Peyer's patch (tissue), 4 donors: Measurements from ENCODE around the gene SEMA4D. TPM values are rescaled to one million over a fixed set of nuclear protein-coding genes. Genes with fewer than 3 reads are reported as not detected.

Experiments
- DNase-seq, 3 donors: peaks; one replicate each; pipeline ENCODE4 v3.0.0-alpha.2; 2017 to 2019
- H3K27ac ChIP-seq, 4 donors: fragments of 200-600 bp; sonication (generic); one replicate each; pipeline ENCODE4 v1.5.1; 2016 to 2019
- H3K27me3 ChIP-seq, 2 donors: fragments of 200-600 bp; sonication (generic); one replicate each; pipeline ENCODE4 v1.5.1; 2019
- H3K36me3 ChIP-seq, 3 donors: fragments of 200-600 bp; sonication (generic); one replicate each; pipeline ENCODE4 v1.5.1; 2016 to 2019
- H3K4me1 ChIP-seq, 4 donors: fragments of 200-600 bp; sonication (generic); one replicate each; pipeline ENCODE4 v1.5.1; 2016 to 2019
- H3K4me3 ChIP-seq, 4 donors: fragments of 200-600 bp; sonication (generic); 1 replicate in 3 of 4; 2 replicates in 1 of 4; pipeline ENCODE4 v1.5.1; 2016 to 2019; ENCODE audit warnings: mild to moderate bottlenecking in 1 of 4
- H3K9me3 ChIP-seq, 4 donors: fragments of 200-600 bp; sonication (generic); one replicate each; pipeline ENCODE4 v1.5.1; 2016 to 2019; ENCODE audit warnings: mild to moderate bottlenecking in 1 of 4
- CTCF ChIP-seq, 6 experiments: fragments of 450-650 bp in 4 of 6; fragments of 200-600 bp in 2 of 6; sonication (generic) in 1 of 6; IDR thresholded peaks; one replicate each; pipeline ENCODE4 v1.5.1; 2017 to 2019; ENCODE audit warnings: antibody characterized with exemption in 6 of 6, mild to moderate bottlenecking in 3 of 6, moderate library complexity in 1 of 6
- POLR2A ChIP-seq, 2 donors: fragments of 450-650 bp; IDR thresholded peaks; one replicate each; pipeline ENCODE4 v1.5.1; 2017; ENCODE audit warnings: antibody characterized with exemption in 2 of 2, mild to moderate bottlenecking in 2 of 2, moderate library complexity in 2 of 2
- total RNA-seq, 4 donors: library from RNA; depleted of rRNA; stranded (reverse); fragments of >200 nt; gene quantifications; one replicate each; pipeline ENCODE4 v1.1.0, GENCODE V29; 2016

The SEMA4D gene
- total RNA-seq, 4 donors from 2014 or later = 24.3 to 124 (median 30.0) TPM

GRCh38 chr9:89519366-89519805 lies 21.5 kb upstream of the SEMA4D start:
- no peak for DNase-seq
- TF ChIP-seq POLR2A (IDR thresholded peaks at IDR 0.05) (no peak), CTCF (IDR thresholded peaks at IDR 0.05) (no peak)
- Histone ChIP-seq H3K4me3 (no peak overlapping the region), H3K9me3 (no peaks in the 10 kb centered on the region), H3K27ac (peak overlapping the region in 1 of 4 donors; percentile 47), H3K36me3 (no peaks in the 10 kb centered on the region), H3K4me1 (peaks cover 0 to 21% (median 18%) of the 10 kb centered on the region in 4 donors), H3K27me3 (no peaks in the 10 kb centered on the region)

DNA sequence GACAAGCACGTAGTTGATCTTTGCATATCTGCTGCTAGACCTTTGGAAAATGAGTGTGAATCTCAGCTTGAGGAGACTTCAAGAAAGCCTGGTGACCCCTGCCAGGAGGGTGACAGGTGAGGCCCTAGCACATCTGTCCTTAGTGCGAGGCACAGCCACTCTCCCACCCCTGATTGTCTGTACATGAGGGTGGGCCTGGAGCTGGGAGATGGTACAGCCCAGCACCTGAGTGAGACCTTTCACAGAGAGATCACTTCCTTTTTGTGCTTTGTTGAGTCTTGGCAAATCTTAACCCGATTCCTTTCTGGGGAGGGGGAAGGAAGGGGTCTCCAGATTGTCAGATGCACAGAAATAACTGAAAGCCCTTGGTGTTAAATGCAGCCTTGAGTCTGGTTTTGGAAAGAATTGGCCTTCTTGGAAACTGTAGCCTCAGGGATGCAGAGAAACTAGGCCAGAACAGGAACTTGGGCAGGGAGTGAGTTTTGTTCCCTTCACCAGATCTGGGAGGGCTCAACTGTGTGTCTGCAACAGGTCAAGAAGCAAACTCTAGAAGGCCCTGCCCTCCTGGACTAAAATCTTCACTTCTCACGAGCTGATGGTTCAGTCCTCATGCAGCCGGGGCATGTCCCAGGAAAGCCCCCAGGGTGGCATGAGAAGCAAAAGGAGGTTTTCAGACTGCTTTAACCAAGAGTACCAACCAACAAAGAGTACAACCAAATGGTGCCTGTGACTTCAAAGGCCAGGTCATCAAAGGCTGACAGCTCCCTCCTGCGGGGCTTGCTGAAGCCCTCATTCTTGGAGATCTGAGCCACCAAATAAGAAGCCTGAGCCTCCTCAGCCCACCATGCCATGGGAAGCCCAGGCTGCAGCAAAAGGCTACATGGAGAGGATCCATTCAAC lies 20.8 kb upstream of the SEMA4D start:
- no peaks in the 10 kb centered on the region for H3K36me3 ChIP-seq
- H3K27me3 ChIP-seq = no peaks in the 10 kb centered on the region
- H3K4me3 ChIP-seq = no peak overlapping the region
- peaks cover 0 to 17% (median 14%) of the 10 kb centered on the region in 4 donors for H3K4me1 ChIP-seq
- TF ChIP-seq CTCF (IDR thresholded peaks at IDR 0.05) = no peak
- no peak for TF ChIP-seq POLR2A (IDR thresholded peaks at IDR 0.05)
- DNase-seq = no peak
- peak overlapping the region in 1 of 4 donors; percentile 47 for H3K27ac ChIP-seq
- H3K9me3 ChIP-seq = no peaks in the 10 kb centered on the region

GRCh38 chr9:89515416-89515815 lies 17.5 kb upstream of the SEMA4D start:
- TF ChIP-seq POLR2A (IDR thresholded peaks at IDR 0.05) = no peak
- no peak for TF ChIP-seq CTCF (IDR thresholded peaks at IDR 0.05)
- no peak overlapping the region for H3K27ac ChIP-seq
- no peaks in the 10 kb centered on the region for H3K27me3 ChIP-seq
- H3K4me1 ChIP-seq = peaks cover 0 to 14% (median 4%) of the 10 kb centered on the region in 4 donors
- no peaks in the 10 kb centered on the region for H3K9me3 ChIP-seq
- H3K36me3 ChIP-seq = no peaks in the 10 kb centered on the region
- no peak for DNase-seq
- H3K4me3 ChIP-seq = no peak overlapping the region

DNA sequence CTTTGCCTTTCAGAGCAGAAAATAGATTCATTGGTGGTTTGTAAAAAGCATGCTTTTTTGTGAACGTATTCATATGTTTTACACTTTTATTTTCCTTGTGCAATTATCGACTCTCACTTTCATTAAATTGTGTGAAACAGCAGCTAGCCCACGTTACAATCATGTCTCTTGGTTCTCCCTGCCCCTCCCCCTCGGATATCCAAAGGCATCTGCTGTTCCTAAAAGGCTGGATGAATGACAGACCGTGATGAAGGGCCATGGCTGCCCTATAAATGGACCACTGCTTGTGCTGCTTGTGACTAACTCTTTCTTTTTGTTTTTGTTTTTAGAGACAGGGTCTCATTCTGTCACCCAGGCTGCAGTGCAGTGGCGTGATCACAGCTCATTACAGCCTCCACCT lies 17.0 kb upstream of the SEMA4D start:
- no peaks in the 10 kb centered on the region for H3K36me3 ChIP-seq
- H3K27me3 ChIP-seq = no peaks in the 10 kb centered on the region
- no peak overlapping the region for H3K4me3 ChIP-seq
- DNase-seq = no peak
- peaks cover 0 to 14% (median 4%) of the 10 kb centered on the region in 4 donors for H3K4me1 ChIP-seq
- no peak overlapping the region for H3K27ac ChIP-seq
- no peaks in the 10 kb centered on the region for H3K9me3 ChIP-seq
- TF ChIP-seq POLR2A (IDR thresholded peaks at IDR 0.05) = no peak

- DNase-seq = no peak
- no peak overlapping the region for H3K4me3 ChIP-seq
- H3K4me1 ChIP-seq = peaks cover 0 to 12% (median 4%) of the 10 kb centered on the region in 4 donors
- no peak overlapping the region for H3K27ac ChIP-seq
- no peaks in the 10 kb centered on the region for H3K36me3 ChIP-seq
- no peaks in the 10 kb centered on the region for H3K27me3 ChIP-seq
- H3K9me3 ChIP-seq = no peaks in the 10 kb centered on the region
- TF ChIP-seq POLR2A (IDR thresholded peaks at IDR 0.05) = no peak
- no peak for TF ChIP-seq CTCF (IDR thresholded peaks at IDR 0.05)
Observed at GRCh38 chr9:89514337-89514736, 16.4 kb upstream of the SEMA4D start.

DNA sequence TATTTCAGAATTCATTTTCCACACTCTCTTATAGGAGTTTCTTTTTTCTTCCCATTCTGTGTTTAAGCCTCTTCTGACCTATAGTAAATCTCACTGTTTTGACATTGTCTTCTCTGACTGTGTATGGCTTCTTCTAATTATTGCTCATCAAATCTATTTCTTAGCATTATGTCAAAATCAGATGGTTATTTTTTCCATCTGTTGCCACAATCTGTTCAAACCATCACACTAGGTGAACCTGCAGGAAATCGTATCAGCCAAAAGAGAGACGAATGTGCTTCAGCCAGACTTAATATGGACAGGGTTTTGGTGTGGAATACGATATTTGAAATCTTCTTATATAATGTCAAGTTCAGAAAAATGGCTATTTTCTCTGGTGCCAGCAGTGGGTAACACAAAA lies 15.9 kb upstream of the SEMA4D start:
- DNase-seq = no peak
- Histone ChIP-seq H3K4me1 (peaks cover 0 to 7% (median 2%) of the 10 kb centered on the region in 4 donors), H3K27ac (no peak overlapping the region), H3K9me3 (no peaks in the 10 kb centered on the region), H3K4me3 (no peak overlapping the region), H3K27me3 (no peaks in the 10 kb centered on the region), H3K36me3 (no peaks in the 10 kb centered on the region)
- no peak for TF ChIP-seq CTCF (IDR thresholded peaks at IDR 0.05)
